Measurements from ENCODE around the gene EIF4EBP3.

The EIF4EBP3 gene

DNA sequence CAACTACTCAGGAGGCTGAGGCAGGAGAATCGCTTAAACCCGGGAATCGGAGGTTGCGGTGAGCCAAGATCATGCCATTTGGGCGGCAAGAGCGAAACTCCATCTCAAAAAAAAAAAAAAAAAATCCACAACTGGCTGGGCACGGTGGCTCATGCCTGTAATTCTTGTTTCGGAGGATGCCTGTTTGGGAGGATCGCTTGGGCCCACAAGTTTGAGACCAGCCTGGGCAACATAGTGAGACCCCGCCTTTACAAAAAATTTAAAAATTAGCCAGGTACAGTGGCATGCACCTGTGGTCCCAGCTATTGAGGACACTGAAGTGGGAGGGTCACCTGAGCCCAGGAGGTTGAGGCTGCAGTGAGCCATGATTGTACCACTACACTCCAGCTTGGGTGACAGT lies 1.9 kb upstream of the EIF4EBP3 start:
- Histone ChIP-seq H4K20me1 (no peaks in the 10 kb centered on the region), H3K9me3 (no peaks in the 10 kb centered on the region), H3K4me2 (no peak overlapping the region), H3K27me3 (no peaks in the 10 kb centered on the region), H3K4me3 (no peak overlapping the region), H3K9ac (no peak overlapping the region), H3K4me1 (peaks cover 35% of the 10 kb centered on the region), H3K27ac (no peak overlapping the region), H3K36me3 (peaks cover 67% of the 10 kb centered on the region)
- TF ChIP-seq Cebpa-rat (IDR thresholded peaks at IDR 0.05): no peak

GRCh38 chr5:140546851-140547507 lies 483 bp upstream of the EIF4EBP3 start:
- peak overlapping the region; percentile 83 for H3K4me2 ChIP-seq
- TF ChIP-seq Cebpa-rat (IDR thresholded peaks at IDR 0.05): no peak
- peaks cover 67% of the 10 kb centered on the region for H3K36me3 ChIP-seq
- no peaks in the 10 kb centered on the region for H4K20me1 ChIP-seq
- peaks cover 42% of the 10 kb centered on the region for H3K4me1 ChIP-seq
- no peaks in the 10 kb centered on the region for H3K9me3 ChIP-seq
- H3K9ac ChIP-seq: peak overlapping the region; percentile 82
- H3K4me3 ChIP-seq: peak overlapping the region; percentile 68
- peak overlapping the region; percentile 91 for H3K27ac ChIP-seq
- no peaks in the 10 kb centered on the region for H3K27me3 ChIP-seq

DNA sequence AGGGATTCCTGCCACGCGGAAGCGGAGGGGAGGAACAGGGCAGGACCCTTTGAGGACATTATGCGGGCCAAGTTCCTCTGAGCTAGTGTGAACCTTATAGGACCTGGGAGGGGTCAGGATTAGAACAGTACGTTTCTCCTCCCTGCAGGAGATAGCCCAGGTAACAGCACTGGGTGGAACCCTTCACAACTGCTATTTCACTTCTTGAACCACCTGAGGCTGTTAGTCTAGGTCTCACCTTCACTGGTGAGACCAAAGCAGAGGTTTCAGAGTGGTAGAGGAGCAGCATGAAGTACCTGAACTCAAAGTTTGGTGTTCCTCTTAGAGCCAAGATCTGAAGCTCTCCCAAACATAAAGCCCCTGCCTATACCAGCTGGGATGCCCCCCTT lies 832 bp downstream of the EIF4EBP3 start:
- peak overlapping the region; percentile 91 for H3K27ac ChIP-seq
- H3K36me3 ChIP-seq: peaks cover 63% of the 10 kb centered on the region
- H3K4me2 ChIP-seq: peak overlapping the region; percentile 83
- H3K4me1 ChIP-seq: peaks cover 42% of the 10 kb centered on the region
- H3K27me3 ChIP-seq: no peaks in the 10 kb centered on the region
- no peaks in the 10 kb centered on the region for H3K9me3 ChIP-seq
- peak overlapping the region; percentile 68 for H3K4me3 ChIP-seq
- no peaks in the 10 kb centered on the region for H4K20me1 ChIP-seq
- TF ChIP-seq Cebpa-rat (IDR thresholded peaks at IDR 0.05): no peak
- peak overlapping the region; percentile 82 for H3K9ac ChIP-seq

DNA sequence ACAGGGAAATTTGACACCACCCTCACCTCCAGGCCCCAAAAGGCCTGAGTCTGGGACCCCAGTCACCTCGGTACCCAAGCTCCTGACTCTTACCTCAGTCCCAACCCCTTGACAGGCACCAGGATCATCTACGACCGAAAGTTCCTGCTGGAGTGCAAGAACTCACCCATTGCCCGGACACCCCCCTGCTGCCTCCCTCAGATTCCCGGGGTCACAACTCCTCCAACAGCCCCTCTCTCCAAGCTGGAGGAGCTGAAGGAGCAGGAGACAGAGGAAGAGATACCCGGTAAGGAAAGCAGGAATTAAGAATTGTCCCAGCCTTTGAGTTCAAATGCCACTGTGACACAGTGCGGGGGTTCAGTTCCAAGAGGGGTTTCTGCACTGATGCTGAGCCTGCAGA lies 1.3 kb downstream of the EIF4EBP3 start:
- TF ChIP-seq Cebpa-rat (IDR thresholded peaks at IDR 0.05): no peak
- H4K20me1 ChIP-seq: no peaks in the 10 kb centered on the region; the same call in 1 of the 2 replicates
- H3K4me2 ChIP-seq: peak overlapping the region; percentile 83
- peak overlapping the region; percentile 68; the same call in 1 of the 2 replicates for H3K4me3 ChIP-seq
- peak overlapping the region; percentile 82; the same call in 1 of the 2 replicates for H3K9ac ChIP-seq
- H3K27me3 ChIP-seq: no peaks in the 10 kb centered on the region
- peak overlapping the region; percentile 91 for H3K27ac ChIP-seq
- peaks cover 42% of the 10 kb centered on the region for H3K4me1 ChIP-seq
- H3K36me3 ChIP-seq: peaks cover 58% of the 10 kb centered on the region
- H3K9me3 ChIP-seq: no peaks in the 10 kb centered on the region

DNA sequence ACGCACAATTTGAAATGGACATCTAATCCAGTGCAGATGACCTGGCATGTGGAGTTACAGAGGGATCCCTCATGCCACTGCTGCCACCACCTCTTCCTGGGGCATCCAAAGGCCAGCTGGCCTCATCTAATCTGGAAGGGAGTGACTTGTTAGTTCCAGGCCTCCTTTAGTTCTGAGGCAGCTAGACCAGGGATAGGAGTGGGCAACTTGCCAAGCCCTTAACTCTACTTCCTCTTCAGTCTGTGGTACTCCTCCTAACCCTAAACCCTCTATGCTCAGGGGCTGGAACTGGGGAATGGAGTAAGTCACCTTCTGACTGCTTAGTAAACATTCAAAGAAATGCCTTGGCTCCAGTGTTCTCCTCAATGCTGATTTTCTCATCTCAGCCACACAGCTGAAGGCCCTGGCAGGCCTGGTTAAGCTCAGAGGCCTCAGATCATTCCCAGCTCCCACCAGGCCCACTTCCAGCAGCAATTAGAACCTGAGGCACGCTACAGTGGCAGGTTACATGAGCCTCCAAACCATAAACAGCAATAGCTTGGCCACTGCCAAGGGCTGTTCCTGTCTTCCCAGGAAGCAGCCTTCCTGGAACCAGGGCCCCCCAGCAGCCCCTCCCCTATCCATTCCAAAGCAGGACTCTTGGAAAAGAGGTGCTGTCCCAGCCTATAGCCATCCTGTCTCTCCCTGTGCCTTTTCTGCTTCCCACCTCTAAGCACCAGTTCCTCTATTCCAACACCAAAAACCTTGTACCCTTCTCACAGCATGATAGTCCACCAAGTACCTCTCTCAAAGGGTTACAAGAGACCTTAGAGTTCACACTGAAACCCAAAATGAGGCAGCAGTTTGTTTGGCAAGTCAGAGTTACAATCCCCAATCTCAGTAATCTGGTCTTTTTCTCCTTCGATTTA lies 2.0 kb downstream of the EIF4EBP3 start:
- Histone ChIP-seq H3K27ac (peak overlapping the region; percentile 91), H3K4me2 (peak overlapping the region; percentile 83)
- no peak for TF ChIP-seq Cebpa-rat (IDR thresholded peaks at IDR 0.05)

DNA sequence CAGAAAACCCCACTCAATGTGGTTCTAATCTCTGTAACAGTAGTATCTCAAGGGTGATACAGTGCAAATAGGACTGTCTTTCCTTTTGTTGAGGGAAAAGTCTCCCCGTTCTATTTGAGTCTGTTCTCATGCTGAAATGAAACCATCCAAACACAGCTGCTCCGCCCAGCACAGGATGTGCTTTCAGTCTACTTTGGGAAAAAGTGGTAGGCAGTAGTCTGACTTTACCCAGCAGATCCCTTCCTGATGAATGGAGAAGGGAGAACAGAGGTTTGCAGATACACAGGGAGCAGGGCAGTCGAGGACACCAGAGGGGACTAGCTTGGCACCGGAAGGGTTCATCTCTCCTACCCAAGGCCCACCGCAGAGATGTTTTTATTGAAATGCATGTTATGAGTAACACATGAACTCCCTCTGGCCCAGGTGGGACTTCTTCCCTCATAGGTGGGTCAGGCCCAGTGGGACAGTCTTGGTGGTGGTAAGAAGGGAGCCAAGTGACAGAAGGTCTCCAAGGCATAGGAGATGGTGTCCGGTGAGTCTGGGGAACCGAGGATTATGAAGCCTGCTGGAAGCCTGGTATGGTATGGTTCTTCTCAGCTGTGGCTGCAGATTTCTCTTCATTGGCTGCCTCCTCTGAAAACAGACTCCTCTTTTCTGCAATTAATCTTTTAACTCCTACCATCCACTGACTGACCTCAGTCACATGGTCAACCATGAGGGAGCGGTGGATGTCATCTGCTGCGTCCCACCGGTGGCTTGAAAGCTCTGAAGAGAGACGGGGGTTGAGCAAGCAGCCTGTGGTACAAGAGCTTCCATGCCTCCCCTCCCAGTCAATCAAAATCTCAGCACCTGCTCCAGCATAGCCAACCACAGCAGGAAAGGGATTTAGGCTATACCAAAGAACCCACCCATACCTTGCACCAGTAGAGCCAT lies 3.0 kb downstream of the EIF4EBP3 start:
- Histone ChIP-seq H3K27me3 (no peaks in the 10 kb centered on the region), H4K20me1 (no peaks in the 10 kb centered on the region; the same call in 1 of the 2 replicates), H3K9ac (no peak overlapping the region), H3K4me1 (peaks cover 51% of the 10 kb centered on the region), H3K36me3 (peaks cover 43% of the 10 kb centered on the region), H3K9me3 (no peaks in the 10 kb centered on the region), H3K4me2 (peak overlapping the region; percentile 6; the same call in 1 of the 2 replicates), H3K4me3 (no peak overlapping the region), H3K27ac (0 out of 2 replicates have a peak overlapping the region, but pooled peaks have one; percentile 91)
- no peak for TF ChIP-seq Cebpa-rat (IDR thresholded peaks at IDR 0.05)

More for the DNA sequence above, 2.0 kb downstream of the EIF4EBP3 start:
- Histone ChIP-seq H3K27me3 (no peaks in the 10 kb centered on the region), H3K36me3 (peaks cover 51% of the 10 kb centered on the region), H3K4me3 (no peak overlapping the region), H3K9ac (0 out of 2 replicates have a peak overlapping the region, but pooled peaks have one; percentile 5), H3K9me3 (no peaks in the 10 kb centered on the region), H3K4me1 (peaks cover 44% of the 10 kb centered on the region), H4K20me1 (no peaks in the 10 kb centered on the region; the same call in 1 of the 2 replicates)

DNA sequence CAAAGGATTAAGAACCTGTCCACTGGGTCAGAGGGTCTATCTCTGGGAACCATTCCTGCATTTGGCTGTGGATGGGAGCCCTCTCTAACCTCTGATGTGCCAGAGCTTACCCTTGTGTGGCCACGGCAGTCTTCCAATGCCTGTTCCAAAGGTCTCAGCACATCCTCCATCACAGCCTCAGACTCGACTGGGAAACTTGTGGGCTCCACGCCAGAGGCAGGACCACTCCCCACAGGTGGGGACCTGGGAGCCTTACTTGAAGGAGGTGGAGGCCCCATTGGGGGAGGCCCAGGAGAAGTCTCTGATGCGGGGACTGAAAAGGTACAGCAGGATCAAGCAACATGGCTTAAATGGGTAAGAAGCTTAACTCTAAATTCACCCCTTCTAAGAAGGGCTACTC lies 4.4 kb downstream of the EIF4EBP3 start:
- peaks cover 43% of the 10 kb centered on the region for H3K36me3 ChIP-seq
- H3K27ac ChIP-seq: no peak overlapping the region
- peaks cover 58% of the 10 kb centered on the region for H3K4me1 ChIP-seq
- H4K20me1 ChIP-seq: peaks cover 5% of the 10 kb centered on the region; the same call in 1 of the 2 replicates
- no peaks in the 10 kb centered on the region for H3K9me3 ChIP-seq
- H3K27me3 ChIP-seq: no peaks in the 10 kb centered on the region
- H3K9ac ChIP-seq: no peak overlapping the region
- H3K4me2 ChIP-seq: no peak overlapping the region
- TF ChIP-seq Cebpa-rat (IDR thresholded peaks at IDR 0.05): no peak
- no peak overlapping the region for H3K4me3 ChIP-seq

DNA sequence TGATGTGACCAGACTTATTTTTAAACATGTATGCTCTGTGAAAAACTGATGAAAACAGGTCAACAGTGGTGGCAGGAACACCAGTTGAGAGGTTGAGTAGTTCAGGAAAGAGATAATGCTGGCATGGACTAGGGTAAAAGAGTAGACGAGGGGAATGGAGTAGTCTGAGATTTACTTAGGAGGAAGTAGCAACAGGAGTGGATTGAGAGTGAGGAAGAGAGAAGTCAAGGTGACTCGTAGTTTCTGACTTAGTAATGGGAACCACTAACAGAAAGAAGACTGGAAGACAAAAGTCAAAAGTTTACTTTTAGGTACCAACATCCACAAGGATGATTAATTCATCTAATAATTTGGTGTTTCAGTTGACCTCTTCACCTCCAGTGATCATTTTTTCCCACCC lies 6.2 kb downstream of the EIF4EBP3 start:
- no peak overlapping the region for H3K9ac ChIP-seq
- no peak for TF ChIP-seq Cebpa-rat (IDR thresholded peaks at IDR 0.05)
- no peaks in the 10 kb centered on the region for H3K27me3 ChIP-seq
- no peaks in the 10 kb centered on the region for H3K9me3 ChIP-seq
- H3K4me3 ChIP-seq: no peak overlapping the region
- no peak overlapping the region for H3K27ac ChIP-seq
- peaks cover 42% of the 10 kb centered on the region for H3K36me3 ChIP-seq
- H4K20me1 ChIP-seq: peaks cover 5% of the 10 kb centered on the region; the same call in 1 of the 2 replicates
- H3K4me1 ChIP-seq: peaks cover 40% of the 10 kb centered on the region
- H3K4me2 ChIP-seq: no peak overlapping the region

GRCh38 chr5:140554454-140554853 lies 7.0 kb downstream of the EIF4EBP3 start:
- H3K9ac ChIP-seq: no peak overlapping the region
- H4K20me1 ChIP-seq: peaks cover 5% of the 10 kb centered on the region; the same call in 1 of the 2 replicates
- peaks cover 34% of the 10 kb centered on the region for H3K36me3 ChIP-seq
- no peaks in the 10 kb centered on the region for H3K27me3 ChIP-seq
- H3K9me3 ChIP-seq: no peaks in the 10 kb centered on the region
- no peak overlapping the region for H3K27ac ChIP-seq
- no peak for TF ChIP-seq Cebpa-rat (IDR thresholded peaks at IDR 0.05)
- peaks cover 32% of the 10 kb centered on the region for H3K4me1 ChIP-seq
- no peak overlapping the region for H3K4me3 ChIP-seq
- H3K4me2 ChIP-seq: no peak overlapping the region

All from BLaER1 (cell line).